A549 (cell line): ENCODE results near the gene UPB1. TPM values are rescaled to one million over a fixed set of nuclear protein-coding genes. Genes with fewer than 3 reads are reported as not detected.

Source experiments
- ATAC-seq, 2 experiments: fragments of 200-7000 bp in 1 of 2; fragments of >200 bp in 1 of 2; cut with Nextera tagmentation in 1 of 2; cut with Tn5 transposase in 1 of 2; 3 replicates each; pipeline versions ENCODE4 v1.8.0 to v1.9.1; 2018 to 2020; ENCODE audit warnings: mild to moderate bottlenecking in 1 of 2, moderate library complexity in 1 of 2
- CTCF ChIA-PET: fragments of 300-600 bp; sonication (Branson Sonifier 250); formaldehyde crosslinking; extraction: SDS; loops from one replicate; lab custom pipeline; 2021; ENCODE audit warnings: antibody characterized with exemption, inconsistent platforms; lab: Yijun Ruan, JAX
- POLR2A ChIA-PET: fragments of 350-600 bp; formaldehyde crosslinking; extraction: SDS; loops from one replicate; lab custom pipeline; 2021; ENCODE audit warnings: antibody characterized with exemption, inconsistent platforms; lab: Yijun Ruan, JAX
- DNase-seq, 2 experiments: peaks; one replicate each; pipeline versions ENCODE4 v3.0.0 to v3.0.0-alpha.2; 2011 to 2016; ENCODE audit warnings: low read depth in 1 of 2, low spot score in 1 of 2
- FAIRE-seq: peaks from 2 replicates; lab custom pipeline; 2011; peaks lifted over from hg19 to GRCh38; lab: Jason Lieb, UNC
- H3K27ac ChIP-seq, 2 experiments: fragments of >200 bp; sonication (Bioruptor Twin); formaldehyde crosslinking; 3 replicates each; pipeline ENCODE4 v1.5.1; 2016 to 2017
- H3K4me1 ChIP-seq: fragments of >200 bp; sonication (Bioruptor Twin); formaldehyde crosslinking; 3 replicates; pipeline ENCODE4 v1.6.1; 2016
- H3K4me2 ChIP-seq: fragments of >200 bp; sonication (Bioruptor Twin); formaldehyde crosslinking; 3 replicates; pipeline ENCODE4 v1.6.1; 2016
- H3K4me3 ChIP-seq: fragments of >200 bp; sonication (Bioruptor Twin); formaldehyde crosslinking; 3 replicates; pipeline ENCODE4 v1.5.1; 2016
- H3K9me3 ChIP-seq: fragments of >200 bp; sonication (Bioruptor Twin); formaldehyde crosslinking; 3 replicates; pipeline ENCODE4 v1.6.1; 2016
- CBX2 ChIP-seq: fragments of 200-600 bp; sonication (generic); IDR thresholded peaks from 2 replicates; pipeline ENCODE4 v1.6.1; 2016; ENCODE audit warnings: low read depth, mild to moderate bottlenecking, borderline replicate concordance
- CEBPB ChIP-seq, 2 experiments: fragments of >200 bp in 1 of 2; sonication (Bioruptor Twin) in 1 of 2; formaldehyde crosslinking in 1 of 2; IDR thresholded peaks; 2 replicates each; pipeline ENCODE4 v1.6.1; 2012 to 2016
- CHD2 ChIP-seq: fragments of 150-350 bp; IDR thresholded peaks from 2 replicates; pipeline ENCODE4 v1.6.1; 2014; ENCODE audit warnings: low read length; ENCODE audit not compliant: partially characterized antibody
- E2F6 ChIP-seq: IDR thresholded peaks from 2 replicates; pipeline ENCODE4 v1.6.1; 2012; ENCODE audit warnings: low read depth, borderline replicate concordance
- EHF ChIP-seq: fragments of 250-450 bp; sonication (Bioruptor Pico); IDR thresholded peaks from 2 replicates; pipeline ENCODE4 v1.5.0; 2020; ENCODE audit warnings: mild to moderate bottlenecking
- EHMT2 ChIP-seq: fragments of 200-600 bp; sonication (generic); IDR thresholded peaks from 2 replicates; pipeline ENCODE4 v1.6.1; 2016; ENCODE audit warnings: antibody characterized with exemption, low read depth, mild to moderate bottlenecking, moderate library complexity
- EP300 ChIP-seq, 2 experiments: fragments of >200 bp; sonication (Bioruptor Twin); formaldehyde crosslinking; IDR thresholded peaks; 2 replicates in 1 of 2; 3 replicates in 1 of 2; pipeline ENCODE4 v1.6.1; 2016 to 2017
- FOSL2 ChIP-seq, 2 experiments: fragments of 450-650 bp in 1 of 2; fragments of >200 bp in 1 of 2; sonication (Bioruptor Twin) in 1 of 2; formaldehyde crosslinking; IDR thresholded peaks; 2 replicates each; pipeline versions ENCODE4 v1.5.0 to v1.6.1; 2016 to 2020; ENCODE audit warnings: mild to moderate bottlenecking in 1 of 2, moderate library complexity in 1 of 2
- FOXS1 ChIP-seq: fragments of 250-450 bp; sonication (Bioruptor Pico); IDR thresholded peaks from 2 replicates; pipeline ENCODE4 v1.5.0; 2020; ENCODE audit warnings: mild to moderate bottlenecking, moderate library complexity
- HOXB13 ChIP-seq: fragments of 250-450 bp; sonication (Bioruptor Pico); IDR thresholded peaks from 2 replicates; pipeline ENCODE4 v1.5.0; 2020; ENCODE audit warnings: low read depth, mild to moderate bottlenecking, moderate library complexity
- HOXB5 ChIP-seq: fragments of 250-450 bp; sonication (Bioruptor Pico); IDR thresholded peaks from 2 replicates; pipeline ENCODE4 v1.5.0; 2020; ENCODE audit warnings: mild to moderate bottlenecking, moderate library complexity
- KDM1A ChIP-seq: fragments of 200-600 bp; sonication (generic); IDR thresholded peaks from 2 replicates; pipeline ENCODE4 v1.6.1; 2016; ENCODE audit warnings: low read depth, mild to moderate bottlenecking
- MAZ ChIP-seq: fragments of 150-350 bp; IDR thresholded peaks from 2 replicates; pipeline ENCODE4 v1.6.1; 2014; ENCODE audit warnings: antibody characterized with exemption, low read depth, low read length, borderline replicate concordance
- NFE2L2 ChIP-seq: fragments of 150-350 bp; conservative IDR thresholded peaks from 2 replicates; pipeline ENCODE4 v1.6.1; 2014; ENCODE audit warnings: low read length
- NPAS2 ChIP-seq: fragments of 250-450 bp; sonication (Bioruptor Pico); IDR thresholded peaks from 2 replicates; pipeline ENCODE4 v1.8.0; 2022; ENCODE audit warnings: mild to moderate bottlenecking, moderate library complexity, borderline replicate concordance
- PBX3 ChIP-seq: IDR thresholded peaks from 2 replicates; pipeline ENCODE4 v1.6.1; 2012
- POLR2AphosphoS2 ChIP-seq: conservative IDR thresholded peaks from 2 replicates; pipeline ENCODE4 v1.6.1; 2012; ENCODE audit warnings: low read length, improper control_type of control experiment, inconsistent platforms
- RARB ChIP-seq: fragments of 250-450 bp; sonication (Bioruptor Pico); IDR thresholded peaks from 2 replicates; pipeline ENCODE4 v1.8.0; 2021; ENCODE audit warnings: mild to moderate bottlenecking, moderate library complexity
- RCOR1 ChIP-seq: fragments of 150-350 bp; IDR thresholded peaks from 2 replicates; pipeline ENCODE4 v1.6.1; 2014; ENCODE audit warnings: antibody characterized with exemption, low read length, low read depth
- RFX5 ChIP-seq: fragments of 450-650 bp; IDR thresholded peaks from 2 replicates; pipeline ENCODE4 v1.7.1; 2014; ENCODE audit warnings: antibody characterized with exemption, mild to moderate bottlenecking, moderate library complexity
- RNF2 ChIP-seq: fragments of 200-600 bp; sonication (generic); IDR thresholded peaks from 2 replicates; pipeline ENCODE4 v1.6.1; 2016; ENCODE audit warnings: low read depth, mild to moderate bottlenecking, antibody characterized with exemption, moderate library complexity, borderline replicate concordance
- SREBF2 ChIP-seq: fragments of 450-650 bp; IDR thresholded peaks from 2 replicates; pipeline ENCODE4 v1.6.1; 2014; ENCODE audit warnings: mild to moderate bottlenecking, moderate library complexity
- TFCP2L1 ChIP-seq: fragments of 250-450 bp; sonication (Bioruptor Pico); IDR thresholded peaks from 2 replicates; pipeline ENCODE4 v1.5.0; 2021; ENCODE audit warnings: mild to moderate bottlenecking
- TP53 ChIP-seq: fragments of 250-450 bp; sonication (Bioruptor Pico); IDR thresholded peaks from 2 replicates; pipeline ENCODE4 v1.5.0; 2021; ENCODE audit warnings: mild to moderate bottlenecking, moderate library complexity
- ZFP36 ChIP-seq: fragments of 450-650 bp; IDR thresholded peaks from 2 replicates; pipeline ENCODE4 v1.6.1; 2014; ENCODE audit warnings: borderline replicate concordance; ENCODE audit not compliant: partially characterized antibody
- ZNF302 ChIP-seq: fragments of 250-450 bp; sonication (Bioruptor Pico); IDR thresholded peaks from 2 replicates; pipeline ENCODE4 v1.9.0; 2021; ENCODE audit warnings: inconsistent platforms, mild to moderate bottlenecking, moderate library complexity
- WGBS: methylation state at CpG from one replicate; pipeline ENCODE4 v1.1.6; 2017; ENCODE audit errors: missing lambda C conversion rate; 5-methylcytosine and 5-hydroxymethylcytosine counted together
- polyA plus RNA-seq, 4 experiments: library from polyadenylated mRNA; depleted of rRNA in 3 of 4; stranded (reverse); fragments of >200 nt; fragmentation: RNase III in 1 of 4; extraction: RNeasy Plus Mini Kit Qiagen cat#74134 plus additional on column Dnase treatment in 1 of 4; gene quantifications; 2 replicates in 3 of 4; 3 replicates in 1 of 4; pipeline ENCODE4 v1.2.3, GENCODE V29; 2011 to 2017
- TF ChIP-seq, protein P1 (sequence below): fragments of >200 bp; sonication (Bioruptor Twin); formaldehyde crosslinking; IDR thresholded peaks from 3 replicates; pipeline ENCODE4 v1.6.1; 2016
- TF ChIP-seq, protein P2 (sequence below): fragments of 250-450 bp; sonication (Bioruptor Pico); IDR thresholded peaks from 2 replicates; pipeline ENCODE4 v1.5.0; 2021; ENCODE audit warnings: mild to moderate bottlenecking, moderate library complexity, borderline replicate concordance

UPB1 gene
- polyA plus RNA-seq, 2 of the 4 experiments (the other 2 are of a cell fraction) = 0.04 TPM; not detected in 1

- DNase-seq = no peak
- no peaks in the 10 kb centered on the region; the same call in 2 of the 3 replicates for H3K9me3 ChIP-seq
- no peak overlapping the region for H3K4me3 ChIP-seq
- H3K4me2 ChIP-seq = no peak overlapping the region
- WGBS = 19% methylated on average over 1 of the region's 1 CpG
- no peak for FAIRE-seq
- ATAC-seq = no peak
- no peak overlapping the region for H3K27ac ChIP-seq
- TF ChIP-seq NFE2L2 = peak; percentile 41; the same call in 1 of the 2 replicates
- TF ChIP-seq RCOR1 = no peak
- TF ChIP-seq, protein P1, sequence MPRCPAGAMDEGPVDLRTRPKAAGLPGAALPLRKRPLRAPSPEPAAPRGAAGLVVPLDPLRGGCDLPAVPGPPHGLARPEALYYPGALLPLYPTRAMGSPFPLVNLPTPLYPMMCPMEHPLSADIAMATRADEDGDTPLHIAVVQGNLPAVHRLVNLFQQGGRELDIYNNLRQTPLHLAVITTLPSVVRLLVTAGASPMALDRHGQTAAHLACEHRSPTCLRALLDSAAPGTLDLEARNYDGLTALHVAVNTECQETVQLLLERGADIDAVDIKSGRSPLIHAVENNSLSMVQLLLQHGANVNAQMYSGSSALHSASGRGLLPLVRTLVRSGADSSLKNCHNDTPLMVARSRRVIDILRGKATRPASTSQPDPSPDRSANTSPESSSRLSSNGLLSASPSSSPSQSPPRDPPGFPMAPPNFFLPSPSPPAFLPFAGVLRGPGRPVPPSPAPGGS = no peak
- no peak for TF ChIP-seq NPAS2 (CRISPR knock-in tag)
- no peak for TF ChIP-seq CBX2
- TF ChIP-seq FOXS1 (CRISPR knock-in tag) = no peak
- ChIA-PET POLR2A (no interaction called here), CTCF (no interaction called here)
- no peaks in the 10 kb centered on the region for H3K4me1 ChIP-seq
These were observed 41.3 kb upstream of the UPB1 start for GRCh38 chr22:24453853-24454252.

DNA sequence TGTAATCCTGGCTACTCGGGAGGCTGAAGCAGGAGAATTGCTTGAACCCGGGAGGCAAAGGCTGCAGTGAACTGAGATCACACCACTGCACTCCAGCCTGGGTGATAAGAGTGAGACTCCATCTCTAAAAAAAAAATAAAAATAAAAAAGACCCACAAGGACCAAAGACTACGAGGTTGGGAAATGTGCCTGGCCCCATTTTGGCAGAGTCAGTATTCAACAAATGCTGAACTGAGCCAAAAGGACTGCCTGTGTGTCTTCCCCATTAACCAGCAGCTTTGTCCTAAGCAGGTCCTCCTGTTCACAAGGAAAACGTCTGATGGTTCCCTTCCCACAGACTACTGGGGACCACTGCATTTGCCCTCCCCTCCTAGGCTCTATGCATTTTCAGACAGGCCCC, 40.1 kb upstream of the UPB1 start:
- no peaks in the 10 kb centered on the region; the same call in 2 of the 3 replicates for H3K9me3 ChIP-seq
- no peak; a peak in 1 of 6 replicates for ATAC-seq
- H3K4me2 ChIP-seq = no peak overlapping the region
- H3K4me3 ChIP-seq = no peak overlapping the region
- no peak for DNase-seq
- no peak for TF ChIP-seq CEBPB (IDR thresholded peaks at IDR 0.05)
- TF ChIP-seq NPAS2 (CRISPR knock-in tag) = no peak
- no peak for TF ChIP-seq RFX5
- TF ChIP-seq KDM1A = no peak
- TF ChIP-seq EHMT2 = no peak
- no peak for TF ChIP-seq CHD2
- no peak for TF ChIP-seq ZFP36
- no peak for TF ChIP-seq MAZ
- TF ChIP-seq FOXS1 (CRISPR knock-in tag) = no peak
- no peak for TF ChIP-seq RARB
- TF ChIP-seq EP300 (IDR thresholded peaks at IDR 0.05) = no peak
- no peak for TF ChIP-seq TFCP2L1 (CRISPR knock-in tag)
- TF ChIP-seq RNF2 = no peak
- TF ChIP-seq E2F6 = no peak
- TF ChIP-seq HOXB13 (CRISPR knock-in tag) = no peak
- TF ChIP-seq POLR2AphosphoS2 = no peak
- TF ChIP-seq HOXB5 = no peak
- H3K4me1 ChIP-seq = no peaks in the 10 kb centered on the region
- H3K27ac ChIP-seq = no peak overlapping the region
- 75% methylated on average over 3 of the region's 4 CpGs for WGBS
- CTCF ChIA-PET = interaction anchor here (0.8 to 2.0 kb wide), 2 partner anchors 11 to 47 kb away, joined by 3 to 7 read pairs; no protein-coding TSS in a partner anchor
- FAIRE-seq = no peak
- POLR2A ChIA-PET = no interaction called here

DNA sequence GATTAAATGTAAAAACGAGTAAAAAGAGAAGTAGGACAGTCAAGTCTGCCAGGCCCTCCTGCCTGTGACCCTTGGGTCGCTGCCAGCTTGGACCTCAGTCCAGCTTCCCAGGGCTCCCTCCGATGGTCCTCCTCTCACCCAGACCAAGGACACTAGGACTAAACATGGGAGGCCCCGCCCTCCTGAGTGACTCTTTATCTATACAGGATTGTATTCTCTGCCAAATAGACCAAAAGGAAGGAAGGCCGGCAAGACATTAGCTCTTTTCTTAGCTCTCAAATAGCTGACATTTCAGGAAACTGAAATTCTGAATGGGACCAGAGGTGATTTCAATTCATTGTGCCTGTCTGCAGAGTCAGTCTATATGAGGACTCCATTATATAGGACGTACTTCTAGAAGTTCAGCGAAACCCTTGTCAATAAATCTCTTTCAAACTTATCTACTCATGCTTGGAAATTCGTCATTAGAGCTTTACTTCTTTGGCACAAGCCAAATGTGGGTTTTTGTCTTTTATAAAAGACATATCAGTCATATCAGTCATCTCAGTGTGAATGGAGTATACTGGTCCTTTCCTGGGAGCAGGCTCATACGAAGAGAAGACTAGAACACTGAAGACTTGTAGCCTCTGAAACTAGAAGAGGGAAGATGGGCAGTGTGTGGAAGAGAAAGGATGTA, 39.2 kb upstream of the UPB1 start:
- ATAC-seq = no peak
- no peak for FAIRE-seq
- DNase-seq = no peak
- Histone ChIP-seq H3K4me1 (no peaks in the 10 kb centered on the region), H3K9me3 (no peaks in the 10 kb centered on the region; the same call in 2 of the 3 replicates), H3K4me3 (no peak overlapping the region), H3K27ac (no peak overlapping the region), H3K4me2 (no peak overlapping the region)
- TF ChIP-seq NFE2L2 (no peak), TP53 (CRISPR knock-in tag) (no peak), EHMT2 (no peak), KDM1A (no peak), SREBF2 (no peak), CEBPB (IDR thresholded peaks at IDR 0.05) (no peak), EHF (CRISPR knock-in tag) (no peak), PBX3 (no peak), ZNF302 (CRISPR knock-in tag) (no peak), FOSL2 (IDR thresholded peaks at IDR 0.05) (no peak), FOSL2 (CRISPR knock-in tag; IDR thresholded peaks at IDR 0.05) (no peak)
- TF ChIP-seq, protein P2, sequence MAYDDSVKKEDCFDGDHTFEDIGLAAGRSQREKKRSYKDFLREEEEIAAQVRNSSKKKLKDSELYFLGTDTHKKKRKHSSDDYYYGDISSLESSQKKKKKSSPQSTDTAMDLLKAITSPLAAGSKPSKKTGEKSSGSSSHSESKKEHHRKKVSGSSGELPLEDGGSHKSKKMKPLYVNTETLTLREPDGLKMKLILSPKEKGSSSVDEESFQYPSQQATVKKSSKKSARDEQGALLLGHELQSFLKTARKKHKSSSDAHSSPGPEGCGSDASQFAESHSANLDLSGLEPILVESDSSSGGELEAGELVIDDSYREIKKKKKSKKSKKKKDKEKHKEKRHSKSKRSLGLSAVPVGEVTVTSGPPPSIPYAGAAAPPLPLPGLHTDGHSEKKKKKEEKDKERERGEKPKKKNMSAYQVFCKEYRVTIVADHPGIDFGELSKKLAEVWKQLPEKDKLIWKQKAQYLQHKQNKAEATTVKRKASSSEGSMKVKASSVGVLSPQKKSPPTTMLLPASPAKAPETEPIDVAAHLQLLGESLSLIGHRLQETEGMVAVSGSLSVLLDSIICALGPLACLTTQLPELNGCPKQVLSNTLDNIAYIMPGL (CRISPR knock-in tag) = no peak
- 61% methylated on average over 9 of the region's 9 CpGs for WGBS
- ChIA-PET POLR2A (no interaction called here), CTCF (interaction anchor here (0.8 to 2.0 kb wide), 2 partner anchors 10 to 46 kb away, joined by 3 to 7 read pairs; no protein-coding TSS in a partner anchor)
